Mucosa of descending colon (tissue), 3 donors: ENCODE measurements around the gene VPS25. TPM values are rescaled to one million over a fixed set of nuclear protein-coding genes. Genes with fewer than 3 reads are reported as not detected.
"Not testable (repeated sequence)": the region's sequence is repeated elsewhere in the genome, so short reads cannot be mapped to it uniquely, and the experiment has no call there.

ENCODE experiments used
- ATAC-seq: fragments of 200-7000 bp; cut with Tn5 transposase; one replicate; pipeline ENCODE4 v1.9.1; 2020; ENCODE audit warnings: mild to moderate bottlenecking, moderate library complexity
- DNase-seq, 3 donors: peaks; one replicate each; pipeline ENCODE4 v3.0.0-alpha.2; 2020
- H3K36me3 ChIP-seq: fragments of 200-600 bp; one replicate; pipeline ENCODE4 v1.8.0; 2021; ENCODE audit warnings: low read depth, mild to moderate bottlenecking
- H3K4me1 ChIP-seq: fragments of 200-600 bp; one replicate; pipeline ENCODE4 v1.8.0; 2021; ENCODE audit warnings: low read depth, mild to moderate bottlenecking
- H3K4me3 ChIP-seq: fragments of 200-600 bp; one replicate; pipeline ENCODE4 v1.8.0; 2021; ENCODE audit warnings: mild to moderate bottlenecking
- H3K9me3 ChIP-seq: fragments of 200-600 bp; one replicate; pipeline ENCODE4 v1.8.0; 2021; ENCODE audit warnings: mild to moderate bottlenecking
- intact Hi-C, 2 donors: fragments of 100-400 bp; cut with DNase I in 1 of 2; cut with micrococcal nuclease in 1 of 2; formaldehyde crosslinking; loops; one replicate each; pipeline versions ENCODE4 v1.11.0 to v1.11.1; 2022; cut with DNase I, micrococcal nuclease
- total RNA-seq, 3 donors: library from RNA; stranded (reverse); fragmentation: NEBNext Ultra II Directional in 2 of 3; extraction: Animal tissue kit (Norgen Biotek cat#: 25700) in 2 of 3; gene quantifications; one replicate each; pipeline versions ENCODE4 v1.2.1 to v1.2.4, GENCODE V29; 2021 to 2023
- TF ChIP-seq, protein P1 (sequence below): fragments of 200-600 bp; IDR thresholded peaks from one replicate; pipeline ENCODE4 v1.8.0; 2022; ENCODE audit warnings: antibody characterized with exemption, mild to moderate bottlenecking
- donor health status: DM: no; HTN: no; CAD: no; lungs with moderate emphysema.
- donor health status: DM: no; HTN: no; CAD: no.
- donor health status: DM: no; HTN: yes; CAD: no.

The VPS25 gene
- total RNA-seq, 3 donors from 2014 or later: 45.6 to 85.6 (median 83.3) TPM

DNA sequence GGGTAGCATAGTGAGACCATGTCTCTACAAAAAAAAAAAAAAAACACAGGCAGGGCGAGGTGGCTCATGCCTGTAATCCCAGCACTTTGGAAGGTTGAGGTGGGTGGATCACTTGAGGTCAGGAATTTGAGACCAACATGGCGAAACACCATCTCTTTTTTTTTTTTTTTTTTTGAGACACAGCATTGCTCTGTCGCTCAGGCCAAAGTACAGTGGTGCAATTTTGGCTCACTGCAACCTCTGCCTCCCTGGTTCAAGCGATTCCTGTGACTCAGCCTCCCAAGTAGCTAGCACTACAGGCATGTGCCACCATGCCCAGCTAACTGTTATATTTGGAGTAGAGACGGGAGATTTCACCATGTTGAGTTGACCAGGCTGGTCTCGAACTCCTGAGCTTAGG lies 7.1 kb upstream of the VPS25 start:
- Histone ChIP-seq H3K4me1 (peaks cover 7% of the 10 kb centered on the region), H3K36me3 (no peaks in the 10 kb centered on the region), H3K9me3 (no peaks in the 10 kb centered on the region), H3K4me3 (no peak overlapping the region)
- DNase-seq (no peak), ATAC-seq (no peak)
- intact Hi-C loops: no loop called here
- TF ChIP-seq, protein P1, sequence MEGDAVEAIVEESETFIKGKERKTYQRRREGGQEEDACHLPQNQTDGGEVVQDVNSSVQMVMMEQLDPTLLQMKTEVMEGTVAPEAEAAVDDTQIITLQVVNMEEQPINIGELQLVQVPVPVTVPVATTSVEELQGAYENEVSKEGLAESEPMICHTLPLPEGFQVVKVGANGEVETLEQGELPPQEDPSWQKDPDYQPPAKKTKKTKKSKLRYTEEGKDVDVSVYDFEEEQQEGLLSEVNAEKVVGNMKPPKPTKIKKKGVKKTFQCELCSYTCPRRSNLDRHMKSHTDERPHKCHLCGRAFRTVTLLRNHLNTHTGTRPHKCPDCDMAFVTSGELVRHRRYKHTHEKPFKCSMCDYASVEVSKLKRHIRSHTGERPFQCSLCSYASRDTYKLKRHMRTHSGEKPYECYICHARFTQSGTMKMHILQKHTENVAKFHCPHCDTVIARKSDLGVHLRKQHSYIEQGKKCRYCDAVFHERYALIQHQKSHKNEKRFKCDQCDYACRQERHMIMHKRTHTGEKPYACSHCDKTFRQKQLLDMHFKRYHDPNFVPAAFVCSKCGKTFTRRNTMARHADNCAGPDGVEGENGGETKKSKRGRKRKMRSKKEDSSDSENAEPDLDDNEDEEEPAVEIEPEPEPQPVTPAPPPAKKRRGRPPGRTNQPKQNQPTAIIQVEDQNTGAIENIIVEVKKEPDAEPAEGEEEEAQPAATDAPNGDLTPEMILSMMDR: no peak

DNA sequence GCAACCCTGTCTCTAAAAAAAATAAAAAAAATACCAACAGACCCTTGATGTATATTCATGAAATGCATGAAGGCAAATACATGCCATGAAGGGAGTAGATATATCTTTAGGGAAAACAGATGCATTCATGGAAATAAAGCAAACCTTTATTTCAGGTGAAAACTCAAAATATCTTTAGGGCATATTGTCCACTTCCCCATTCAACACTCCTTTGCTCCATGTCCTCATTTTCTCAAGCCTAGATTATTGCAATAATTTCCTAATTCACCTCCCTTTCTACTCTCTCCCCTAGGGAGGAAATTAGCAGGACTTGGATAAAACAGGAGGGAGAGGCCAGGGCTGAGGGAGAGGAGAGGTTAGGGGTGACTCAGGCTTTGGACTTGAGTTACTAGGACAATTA lies 5.7 kb upstream of the VPS25 start:
- peaks cover 3% of the 10 kb centered on the region for H3K4me1 ChIP-seq
- H3K36me3 ChIP-seq: no peaks in the 10 kb centered on the region
- no peak overlapping the region for H3K4me3 ChIP-seq
- TF ChIP-seq, protein P1: no peak
- intact Hi-C loops: no loop called here
- no peak for DNase-seq
- ATAC-seq: no peak
- no peaks in the 10 kb centered on the region for H3K9me3 ChIP-seq

- H3K4me1 ChIP-seq, H3K4me3 ChIP-seq, H3K36me3 ChIP-seq, intact Hi-C loops, H3K9me3 ChIP-seq, DNase-seq, ATAC-seq: not testable (repeated sequence)
These were observed 5.2 kb upstream of the VPS25 start for GRCh38 chr17:42768006-42768405.

GRCh38 chr17:42769964-42770363 lies 3.3 kb upstream of the VPS25 start:
- H3K9me3 ChIP-seq, H3K4me3 ChIP-seq, DNase-seq, H3K36me3 ChIP-seq, ATAC-seq, intact Hi-C loops: not testable (repeated sequence)
- H3K4me1 ChIP-seq: peaks cover 11% of the 10 kb centered on the region

DNA sequence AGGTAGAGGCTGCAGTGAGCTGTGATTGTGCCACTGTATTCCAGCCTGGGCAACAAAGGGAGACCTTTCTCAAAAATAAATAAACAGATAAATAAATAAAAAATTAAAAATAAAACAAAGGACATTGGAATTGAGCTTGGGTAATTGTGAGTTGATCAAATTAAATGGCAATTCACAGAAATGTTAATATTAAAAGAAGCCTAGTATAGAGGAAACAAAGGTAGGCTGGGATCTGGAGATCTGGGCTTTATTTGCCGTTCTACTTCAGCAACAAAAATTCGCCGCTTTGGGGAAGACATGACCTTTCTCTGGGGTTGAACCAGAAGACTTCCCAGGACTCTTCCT lies 332 bp upstream of the VPS25 start:
- Histone ChIP-seq H3K4me3 (no peak overlapping the region), H3K9me3 (no peaks in the 10 kb centered on the region), H3K36me3 (peaks cover 3% of the 10 kb centered on the region), H3K4me1 (peaks cover 20% of the 10 kb centered on the region)
- DNase-seq: no peak
- no peak for ATAC-seq
- intact Hi-C loops: no loop called here
- TF ChIP-seq, protein P1: no peak

GRCh38 chr17:42774066-42774745 lies 957 bp downstream of the VPS25 start:
- DNase-seq: no peak
- no peaks in the 10 kb centered on the region for H3K9me3 ChIP-seq
- peaks cover 23% of the 10 kb centered on the region for H3K4me1 ChIP-seq
- H3K36me3 ChIP-seq: peaks cover 3% of the 10 kb centered on the region
- intact Hi-C loops: no loop called here
- H3K4me3 ChIP-seq: no peak overlapping the region
- TF ChIP-seq, protein P1: no peak
- ATAC-seq: no peak
